ENCODE measurements around the gene HSP90AB1. TPM values are rescaled to one million over a fixed set of nuclear protein-coding genes. Genes with fewer than 3 reads are reported as not detected.
A peak's percentile ranks its signal among the peaks of the same experiment; 100 is the strongest.

The HSP90AB1 gene
- total RNA-seq, 1 donor from 2014 or later, result 396 TPM

GRCh38 chr6:44224029-44224964, 22.6 kb upstream of the HSP90AB1 start:
- Histone ChIP-seq H3K36me3 (ENCODE audit: control insufficient read depth, insufficient read depth, low read length) (no peaks in the 10 kb centered on the region), H3K4me3 (ENCODE audit: low read depth, low read length) (peak overlapping the region; percentile 52), H3K27me3 (ENCODE audit: control insufficient read depth, insufficient read depth, low read length) (no peaks in the 10 kb centered on the region)
- no peak for TF ChIP-seq CTCF (IDR thresholded peaks at IDR 0.05; ENCODE audit: insufficient read depth, low read length, severe bottlenecking)
- DNase-seq (ENCODE audit: low read depth) (peak; percentile 54), FAIRE-seq (no peak)

GRCh38 chr6:44224965-44225305, 22.0 kb upstream of the HSP90AB1 start:
- no peak overlapping the region for H3K4me3 ChIP-seq (ENCODE audit: low read depth, low read length)
- no peaks in the 10 kb centered on the region for H3K27me3 ChIP-seq (ENCODE audit: control insufficient read depth, insufficient read depth, low read length)
- no peaks in the 10 kb centered on the region for H3K36me3 ChIP-seq (ENCODE audit: control insufficient read depth, insufficient read depth, low read length)
- FAIRE-seq, result no peak
- no peak for TF ChIP-seq CTCF (IDR thresholded peaks at IDR 0.05; ENCODE audit: insufficient read depth, low read length, severe bottlenecking)
- no peak for DNase-seq (ENCODE audit: low read depth)

- Histone ChIP-seq H3K27me3 (ENCODE audit: control insufficient read depth, insufficient read depth, low read length) (no peaks in the 10 kb centered on the region), H3K36me3 (ENCODE audit: control insufficient read depth, insufficient read depth, low read length) (no peaks in the 10 kb centered on the region), H3K4me3 (ENCODE audit: low read depth, low read length) (no peak overlapping the region)
- DNase-seq (ENCODE audit: low read depth), result no peak
- no peak for TF ChIP-seq CTCF (IDR thresholded peaks at IDR 0.05; ENCODE audit: insufficient read depth, low read length, severe bottlenecking)
- no peak for FAIRE-seq
Measured at GRCh38 chr6:44225579-44226325, 21.1 kb upstream of the HSP90AB1 start.

- Histone ChIP-seq H3K36me3 (ENCODE audit: control insufficient read depth, insufficient read depth, low read length) (no peaks in the 10 kb centered on the region), H3K4me3 (ENCODE audit: low read depth, low read length) (no peak overlapping the region), H3K27me3 (ENCODE audit: control insufficient read depth, insufficient read depth, low read length) (no peaks in the 10 kb centered on the region)
- no peak for TF ChIP-seq CTCF (IDR thresholded peaks at IDR 0.05; ENCODE audit: insufficient read depth, low read length, severe bottlenecking)
- DNase-seq (ENCODE audit: low read depth) (no peak), FAIRE-seq (no peak)
Measured at GRCh38 chr6:44226368-44227147, 20.3 kb upstream of the HSP90AB1 start.

- DNase-seq (ENCODE audit: low read depth) (no peak), FAIRE-seq (no peak)
- TF ChIP-seq CTCF (IDR thresholded peaks at IDR 0.05; ENCODE audit: insufficient read depth, low read length, severe bottlenecking), result no peak
- H3K36me3 ChIP-seq (ENCODE audit: control insufficient read depth, insufficient read depth, low read length), result no peaks in the 10 kb centered on the region
- H3K27me3 ChIP-seq (ENCODE audit: control insufficient read depth, insufficient read depth, low read length), result no peaks in the 10 kb centered on the region
- H3K4me3 ChIP-seq (ENCODE audit: low read depth, low read length), result no peak overlapping the region
Measured at GRCh38 chr6:44227148-44227793, 19.6 kb upstream of the HSP90AB1 start.

Data from bronchial epithelial cell (primary cell).